ENCODE data around the gene NUDT17.

Gene NUDT17

DNA sequence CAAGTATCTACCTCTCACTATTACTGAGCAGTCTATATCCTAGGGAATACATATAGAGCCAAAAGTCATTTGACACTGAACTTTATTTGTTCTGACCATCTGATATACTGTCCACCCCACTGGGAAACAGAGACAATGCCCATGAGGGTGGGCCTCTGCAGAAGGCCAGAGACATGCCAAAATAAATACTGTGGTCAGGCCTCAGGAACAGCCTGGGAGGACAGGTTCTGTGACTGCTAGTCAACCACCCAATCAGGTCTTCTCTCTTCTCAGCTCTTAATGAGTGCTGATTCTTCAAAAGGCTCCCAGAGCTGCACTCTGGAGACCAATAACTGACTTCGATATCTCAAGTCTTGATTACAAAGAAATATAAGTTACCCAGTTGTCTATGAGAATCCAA is 45.7 kb downstream of the NUDT17 start:
- peak; percentile 14 for DNase-seq

DNA sequence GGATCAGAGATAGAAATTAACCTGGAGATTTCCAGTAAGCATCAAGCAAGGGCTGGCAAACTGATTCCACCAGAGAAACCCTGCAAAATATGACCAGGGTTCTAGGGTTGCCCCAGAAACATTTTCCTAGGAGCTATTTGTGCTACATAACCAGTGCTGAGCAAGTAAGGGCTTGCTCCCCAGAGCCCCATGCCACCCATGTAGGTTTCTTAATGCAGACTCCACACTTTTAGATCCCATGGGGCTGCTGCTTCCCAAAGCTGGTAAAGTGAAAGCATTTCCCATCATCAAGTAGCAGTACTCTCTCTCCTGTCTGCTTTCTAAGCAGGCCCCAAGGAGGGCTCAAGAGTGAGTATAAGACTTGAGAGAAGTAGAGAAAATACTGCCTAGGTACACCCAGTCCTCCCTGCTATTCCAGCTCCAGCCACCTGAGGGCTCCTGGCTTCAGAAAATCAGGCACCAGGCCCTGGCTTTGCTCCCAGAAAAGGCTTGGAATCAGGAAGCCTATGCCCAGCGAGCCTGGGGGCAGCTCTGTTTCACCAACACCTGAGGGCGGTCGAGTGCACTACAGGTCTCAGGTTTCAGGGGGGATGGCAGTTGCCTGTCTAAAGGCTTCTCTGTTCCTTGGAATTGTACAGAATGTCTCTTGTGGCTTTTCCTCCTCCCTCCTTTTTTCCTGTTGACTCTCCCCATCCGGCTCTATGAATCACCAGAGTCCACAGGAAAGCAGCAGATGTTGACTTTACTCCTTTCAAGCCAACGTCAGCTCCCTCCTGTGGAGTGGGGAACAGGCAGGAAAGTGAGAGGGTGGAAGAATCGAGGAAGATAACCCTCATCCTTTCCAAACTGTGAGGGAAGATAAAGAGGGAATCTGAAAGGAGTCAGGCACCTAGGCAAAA is 46.4 kb downstream of the NUDT17 start:
- peak; percentile 100 for DNase-seq

DNA sequence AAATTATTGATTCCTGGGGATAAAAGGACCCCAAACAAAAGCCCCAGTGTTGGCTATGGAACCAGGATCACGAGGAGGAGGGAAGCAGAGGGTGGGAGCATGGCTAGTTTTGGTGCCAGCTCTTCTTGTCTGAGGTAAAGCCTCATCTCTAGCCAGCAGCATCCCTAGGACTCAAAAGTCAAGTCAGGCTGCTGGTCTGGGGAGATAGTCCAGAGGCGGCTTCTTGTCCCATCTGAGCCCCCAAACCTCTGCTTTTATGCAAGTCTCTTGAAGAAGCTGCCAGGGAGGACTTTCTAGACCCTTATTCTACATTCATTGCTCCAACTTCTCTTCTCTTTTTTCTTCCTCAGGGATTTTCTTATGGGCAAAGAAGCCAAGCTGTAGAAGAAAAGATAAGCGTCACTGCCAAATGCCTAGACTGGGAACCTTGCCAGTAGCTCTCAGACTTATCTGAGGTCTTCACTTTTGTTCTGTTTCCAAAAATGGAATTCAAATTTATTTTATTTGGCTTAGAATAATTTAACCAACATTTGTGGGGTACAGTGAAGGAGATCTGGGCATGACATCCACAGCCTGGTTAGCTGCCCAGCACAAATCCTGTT is 47.2 kb downstream of the NUDT17 start:
- peak; percentile 45 for DNase-seq

DNA sequence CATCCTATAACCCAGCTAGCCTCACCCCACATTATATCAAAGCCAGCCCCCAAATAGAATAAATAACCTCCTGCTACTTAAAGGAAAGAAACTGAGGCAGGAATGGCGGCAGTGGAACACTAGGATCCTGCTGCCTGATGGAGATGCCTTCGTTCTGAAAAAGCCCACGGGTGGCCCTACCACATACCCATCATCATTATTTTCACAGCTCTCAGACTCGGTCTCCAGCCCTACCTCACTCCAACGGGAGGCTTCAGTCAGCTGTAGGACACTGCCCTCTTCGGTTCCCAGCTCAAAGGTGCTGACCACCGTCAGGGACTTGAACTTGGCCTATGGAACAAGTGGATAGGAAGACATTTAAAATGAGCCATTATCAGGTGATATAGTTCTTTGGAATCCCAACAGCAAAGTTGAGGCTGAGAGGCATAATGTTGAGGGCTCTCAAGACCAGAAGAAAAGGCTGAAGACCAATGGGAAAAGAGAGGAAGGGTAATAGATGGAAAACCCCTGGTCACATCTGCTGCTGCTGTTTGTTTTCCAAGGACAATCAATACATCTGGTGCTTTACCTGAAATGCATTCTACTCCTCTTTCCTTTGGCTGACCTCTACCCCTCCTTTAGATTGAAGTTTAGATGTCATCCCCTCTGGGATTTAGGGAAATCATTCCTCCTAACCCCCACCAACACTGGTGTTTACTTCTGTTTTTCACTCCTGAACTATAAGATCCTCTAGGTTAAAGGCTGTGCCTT is 48.1 kb downstream of the NUDT17 start:
- no peak for DNase-seq

DNA sequence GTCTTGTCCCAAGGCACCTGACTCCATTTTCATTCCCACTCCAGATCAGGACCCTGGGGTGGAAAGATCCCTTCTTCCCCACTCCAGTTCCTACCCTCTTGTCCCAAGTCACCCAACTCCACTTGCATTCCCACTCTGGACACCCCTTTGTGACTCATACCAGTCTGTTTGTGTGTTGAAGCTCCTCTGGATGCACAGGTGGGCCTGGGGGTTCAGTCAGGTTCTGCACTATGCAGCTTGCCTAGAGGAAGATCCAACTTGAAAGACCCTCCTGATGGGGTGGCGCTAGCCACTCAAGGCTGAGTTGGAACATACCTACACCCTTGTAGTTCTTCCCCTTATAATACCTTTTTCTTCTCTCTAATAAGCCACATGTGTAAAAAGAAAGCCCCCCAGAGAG is 50.0 kb downstream of the NUDT17 start:
- DNase-seq, result no peak

DNA sequence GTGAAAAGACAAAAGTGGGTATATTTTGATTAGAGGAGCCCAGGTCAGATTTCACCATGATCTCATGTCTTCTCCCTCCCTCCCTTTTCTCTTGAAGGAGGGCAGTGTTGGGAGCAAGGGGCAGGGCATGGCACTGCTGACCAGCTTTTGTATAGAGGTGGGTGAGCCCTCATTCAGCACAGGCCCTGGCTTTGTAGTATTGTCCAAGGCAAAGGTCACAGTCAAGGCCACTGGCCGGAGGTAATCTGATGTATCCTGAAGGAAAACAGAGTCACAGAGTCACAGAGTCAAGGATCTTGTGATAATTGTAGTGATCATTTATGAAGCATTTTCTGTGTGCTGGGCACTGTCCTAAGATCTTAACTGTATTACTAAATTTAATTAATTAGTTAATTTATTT is 52.5 kb downstream of the NUDT17 start:
- DNase-seq, result no peak

Data from fibroblast of skin of abdomen (primary cell).